HepG2 (cell line): ENCODE data around the gene TMEM134. TPM values are rescaled to one million over a fixed set of nuclear protein-coding genes. Genes with fewer than 3 reads are reported as not detected.

Source experiments
- ATAC-seq: fragments of 200-7000 bp; cut with Tn5 transposase; 3 replicates; pipeline ENCODE4 v1.9.1; 2020; ENCODE audit warnings: mild to moderate bottlenecking, moderate library complexity
- BruUV-seq: library from RNA; stranded (reverse); fragments of 400-500 nt; replicated peaks from 2 replicates; lab custom pipeline; 2021; lab: Mats Ljungman, UMichigan
- CTCF ChIA-PET: fragments of 300-600 bp; formaldehyde crosslinking; extraction: SDS; loops from one replicate; lab custom pipeline; 2021; ENCODE audit warnings: low total read pairs, inconsistent platforms, low intra/inter-chr PET ratio; lab: Yijun Ruan, JAX
- POLR2A ChIA-PET: fragments of 350-600 bp; sonication (Branson Sonifier 250); formaldehyde crosslinking; loops from one replicate; lab custom pipeline; 2020; ENCODE audit warnings: antibody characterized with exemption, inconsistent platforms; lab: Yijun Ruan, JAX
- DNase-seq: peaks from one replicate; pipeline ENCODE4 v3.0.0-alpha.2; 2015; ENCODE audit warnings: low spot score
- FAIRE-seq: peaks from 3 replicates; lab custom pipeline; 2011; peaks lifted over from hg19 to GRCh38; lab: Jason Lieb, UNC
- H2AFZ ChIP-seq: one replicate; pipeline ENCODE4 v1.6.1; 2011; ENCODE audit warnings: low read length, inconsistent platforms
- H3K27ac ChIP-seq: fragments of 300-600 bp; 3 replicates; pipeline ENCODE4 v1.8.0; 2011; ENCODE audit warnings: mixed run types, mild to moderate bottlenecking, mixed read lengths, low read length, inconsistent platforms; ENCODE audit not compliant: insufficient read depth; ENCODE audit errors: extremely low read length
- H3K27me3 ChIP-seq, 2 experiments: fragments of 200-600 bp in 1 of 2; 2 replicates in 1 of 2; 3 replicates in 1 of 2; pipeline versions ENCODE4 v1.6.0 to v1.8.0; 2011; ENCODE audit warnings: low read length in 2 of 2, mild to moderate bottlenecking in 2 of 2, moderate library complexity in 2 of 2, inconsistent platforms in 1 of 2; ENCODE audit not compliant: insufficient read depth in 2 of 2, control insufficient read depth in 1 of 2
- H3K36me3 ChIP-seq, 2 experiments: fragments of 200-600 bp in 1 of 2; replicated peaks in 1 of 2; 2 replicates in 1 of 2; 3 replicates in 1 of 2; pipeline versions ENCODE4 v1.5.1 to v1.8.0; 2011; ENCODE audit warnings: low read length in 2 of 2, inconsistent platforms in 1 of 2; ENCODE audit not compliant: insufficient read depth in 2 of 2, control insufficient read depth in 1 of 2
- H3K4me1 ChIP-seq: 2 replicates; pipeline ENCODE4 v1.5.1; 2012; ENCODE audit warnings: low read length, inconsistent platforms; ENCODE audit not compliant: insufficient read depth
- H3K4me2 ChIP-seq: 2 replicates; pipeline ENCODE4 v1.6.0; 2011; ENCODE audit warnings: low read depth, low read length, inconsistent platforms
- H3K4me3 ChIP-seq, 3 experiments: fragments of 200-600 bp in 1 of 3; sonication (generic), shearing (Covaris generic) in 1 of 3; replicated peaks in 1 of 3; 2 replicates each; pipeline ENCODE4 v1.5.1; 2011 to 2016; ENCODE audit warnings: low read length in 3 of 3, inconsistent platforms in 2 of 3, low read depth in 2 of 3, mild to moderate bottlenecking in 2 of 3, control low read depth in 1 of 3, mixed read lengths in 1 of 3; ENCODE audit not compliant: insufficient read depth in 1 of 3
- H3K79me2 ChIP-seq: one replicate; pipeline ENCODE4 v1.6.1; 2011; ENCODE audit warnings: low read length, inconsistent platforms; ENCODE audit not compliant: insufficient read depth
- H3K9ac ChIP-seq: 2 replicates; pipeline ENCODE4 v1.6.0; 2011; ENCODE audit warnings: mild to moderate bottlenecking, low read depth, low read length, inconsistent platforms; ENCODE audit not compliant: insufficient read depth
- H3K9me3 ChIP-seq: 2 replicates; pipeline ENCODE4 v1.5.1; 2012; ENCODE audit warnings: mild to moderate bottlenecking, low read length
- H4K20me1 ChIP-seq: 2 replicates; pipeline ENCODE4 v1.6.0; 2011; ENCODE audit warnings: inconsistent platforms, mild to moderate bottlenecking, low read length, moderate library complexity; ENCODE audit not compliant: insufficient read depth
- AGO2 ChIP-seq: fragments of 200-400 bp; formaldehyde crosslinking; optimal IDR thresholded peaks from 2 replicates; pipeline ENCODE3; 2017; ENCODE audit warnings: mild to moderate bottlenecking, low read depth, low read length, moderate library complexity
- HNRNPL ChIP-seq: fragments of 200-400 bp; formaldehyde crosslinking; IDR thresholded peaks from 2 replicates; pipeline ENCODE4 v1.6.1; 2017; ENCODE audit warnings: mild to moderate bottlenecking, low read depth, low read length
- YEATS4 ChIP-seq: sonication (generic); formaldehyde crosslinking; IDR thresholded peaks from 2 replicates; pipeline ENCODE4 v1.4.0; 2020; ENCODE audit warnings: missing genetic modification reagents, borderline replicate concordance
- ZBTB8A ChIP-seq: sonication (generic); formaldehyde crosslinking; IDR thresholded peaks from 2 replicates; pipeline ENCODE4 v1.4.0; 2020; ENCODE audit warnings: mild to moderate bottlenecking, low read depth, missing genetic modification reagents, borderline replicate concordance
- WGBS: methylation state at CpG from one replicate; pipeline ENCODE4 v1.1.6; 2017; ENCODE audit warnings: low lambda C conversion rate; 5-methylcytosine and 5-hydroxymethylcytosine counted together
- in situ Hi-C: cut with HindIII; loops from 2 replicates; pipeline ENCODE4 v1.10.0; 2017; ENCODE audit warnings: low pct_unique_long_range_greater_than_20kb; ENCODE audit not compliant: extremely low pct_ligation_motif_present
- intact Hi-C: fragments of 100-400 bp; cut with micrococcal nuclease; formaldehyde crosslinking; loops from one replicate; pipeline ENCODE4 v1.10.0; 2022; ENCODE audit not compliant: unreplicated experiment
- polyA plus RNA-seq, 8 experiments: library from polyadenylated mRNA; depleted of rRNA in 3 of 8; stranded (reverse) in 7 of 8; unstranded in 1 of 8; fragments of >200 nt; fragmentation: Illumina TruSeq in 4 of 8; extraction: Trizol in 4 of 8; gene quantifications; 2 replicates each; pipeline versions ENCODE4 v1.2.1 to v1.2.3, GENCODE V29; 2011 to 2016; ENCODE audit warnings: low read depth in 4 of 8, missing spikeins in 1 of 8, mixed read lengths in 1 of 8; ENCODE audit not compliant: insufficient read depth in 1 of 8
- total RNA-seq, 5 experiments: library from RNA; depleted of rRNA; stranded (reverse); fragments of >200 nt; fragmentation: Illumina TruSeq; extraction: Trizol; gene quantifications; 2 replicates each; pipeline ENCODE4 v1.2.3, GENCODE V29; 2016; ENCODE audit warnings: low read depth in 1 of 5

The TMEM134 gene
- total and polyA plus RNA-seq, 2 of the 13 experiments (the other 11 are each of a cell fraction or from before 2014, with no cell fraction given) = 6.9 to 26.9 TPM

DNA sequence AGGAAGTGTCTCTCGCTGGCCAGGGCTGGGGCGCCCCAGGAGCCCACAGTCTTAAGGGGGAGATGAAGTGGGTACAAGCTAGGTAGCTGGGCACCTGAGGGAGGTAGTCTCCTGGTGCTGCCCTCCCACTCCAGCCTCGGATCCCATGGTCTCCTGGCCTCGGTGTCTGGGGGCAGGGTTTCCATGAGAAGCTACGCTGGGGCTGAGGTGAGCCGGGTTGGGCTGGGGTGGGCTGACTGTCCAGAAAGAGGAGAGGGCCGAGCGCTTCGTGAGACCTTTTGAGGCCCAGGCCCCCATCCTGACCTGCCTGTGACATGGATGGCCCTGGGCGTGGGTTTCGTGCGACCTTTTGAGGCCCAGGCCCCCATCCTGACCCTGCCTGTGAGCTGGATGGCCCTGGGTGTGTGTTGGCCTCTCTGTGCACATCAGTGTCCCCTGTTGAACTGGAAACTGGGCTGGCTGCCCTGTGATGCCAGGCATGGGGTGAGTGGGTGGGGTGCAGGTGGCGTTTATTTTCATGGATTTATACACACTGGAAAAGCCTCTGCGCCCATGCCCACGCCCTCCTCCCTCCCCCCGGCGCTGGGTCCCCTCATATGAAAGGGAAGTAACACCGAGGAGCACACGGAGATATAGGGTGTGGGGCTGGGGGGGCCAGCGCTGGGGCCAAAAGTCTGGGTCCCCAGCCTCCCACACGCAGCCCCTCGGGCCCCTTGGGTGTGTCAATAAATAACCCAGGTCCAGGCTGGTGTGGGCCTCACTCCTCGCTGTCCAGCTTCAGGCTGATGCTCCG is 22.4 kb upstream of the TMEM134 start:
- Histone ChIP-seq H3K27ac (no peak overlapping the region), H3K36me3 (peaks cover 5 to 25% of the 10 kb centered on the region in 2 experiments; a peak in 4 of 5 replicates), H3K9me3 (no peaks in the 10 kb centered on the region), H3K9ac (no peak overlapping the region), H2AFZ (no peak overlapping the region), H4K20me1 (no peaks in the 10 kb centered on the region), H3K4me1 (no peaks in the 10 kb centered on the region), H3K79me2 (no peaks in the 10 kb centered on the region), H3K27me3 (no peaks in the 10 kb centered on the region), H3K4me3 (no peak overlapping the region), H3K4me2 (no peak overlapping the region)
- FAIRE-seq = no peak
- ChIA-PET POLR2A (interaction anchor here (1.3 to 1.4 kb wide), 2 partner anchors 9 to 14 kb away, joined by 4 to 6 read pairs; partner anchors contain the start of genes AIP and PITPNM1), CTCF (no interaction called here)
- BruUV-seq = no TSS peak
- WGBS = 85% methylated on average over 11 of the region's 24 CpGs
- DNase-seq = no peak
- TF ChIP-seq AGO2 = peak; percentile 87
- no peak for TF ChIP-seq YEATS4 (CRISPR knock-in tag)
- in situ Hi-C loops (no loop called here), intact Hi-C loops (no loop called here)
- ATAC-seq = no peak

DNA sequence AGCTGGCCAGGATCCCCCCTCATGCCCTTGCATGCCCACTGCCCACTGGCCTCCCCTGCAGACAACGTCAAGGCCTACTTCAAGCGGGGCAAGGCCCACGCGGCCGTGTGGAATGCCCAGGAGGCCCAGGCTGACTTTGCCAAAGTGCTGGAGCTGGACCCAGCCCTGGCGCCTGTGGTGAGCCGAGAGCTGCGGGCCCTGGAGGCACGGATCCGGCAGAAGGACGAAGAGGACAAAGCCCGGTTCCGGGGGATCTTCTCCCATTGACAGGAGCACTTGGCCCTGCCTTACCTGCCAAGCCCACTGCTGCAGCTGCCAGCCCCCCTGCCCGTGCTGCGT is 21.6 kb upstream of the TMEM134 start:
- Histone ChIP-seq H3K9me3 (no peaks in the 10 kb centered on the region), H3K9ac (no peak overlapping the region), H3K79me2 (no peaks in the 10 kb centered on the region), H4K20me1 (no peaks in the 10 kb centered on the region), H3K27ac (no peak overlapping the region)
- ATAC-seq (no peak), FAIRE-seq (no peak)
- POLR2A ChIA-PET = interaction anchor here (1.3 to 1.4 kb wide), 2 partner anchors 8 to 15 kb away, joined by 4 to 6 read pairs; partner anchors contain the start of genes AIP and PITPNM1
- intact Hi-C loops = no loop called here
- TF ChIP-seq HNRNPL (0 out of 2 replicates have a peak, but pooled peaks have one; percentile 36), ZBTB8A (CRISPR knock-in tag) (no peak)
- TF ChIP-seq, all 625 proteins: peak for 1
- Histone ChIP-seq H3K4me3 (no peak overlapping the region), H3K4me2 (no peak overlapping the region), H3K4me1 (no peaks in the 10 kb centered on the region), H3K27me3 (no peaks in the 10 kb centered on the region), H3K36me3 (peaks cover 5 to 25% of the 10 kb centered on the region in 2 experiments; a peak in 4 of 5 replicates), H2AFZ (no peak overlapping the region)
- no CpG with 5 or more reads among the region's 15 CpGs for WGBS
- CTCF ChIA-PET = no interaction called here
- in situ Hi-C loops = no loop called here
- DNase-seq = no peak
- no TSS peak for BruUV-seq
